ENCODE results near the gene GTF2A2. TPM values are rescaled to one million over a fixed set of nuclear protein-coding genes. Genes with fewer than 3 reads are reported as not detected.

Gene GTF2A2
- total RNA-seq, 1 experiment from 2014 or later = 93.7 TPM

GRCh38 chr15:59616379-59616778, 40.9 kb downstream of the GTF2A2 start:
- Mint-ChIP-seq H3K4me1 (ENCODE audit: low read depth, unreplicated experiment) (peaks cover 47% of the 10 kb centered on the region), H3K4me3 (ENCODE audit: low read depth, unreplicated experiment) (peak overlapping the region; percentile 10), H3K27me3 (ENCODE audit: unreplicated experiment) (no peaks in the 10 kb centered on the region), H3K27ac (ENCODE audit: unreplicated experiment) (peak overlapping the region; percentile 70), H3K36me3 (ENCODE audit: insufficient read depth, unreplicated experiment) (peaks cover 23% of the 10 kb centered on the region), H3K9me3 (ENCODE audit: low read depth, unreplicated experiment) (no peaks in the 10 kb centered on the region)
- no TSS peak for BruUV-seq (replicated peaks)
- TF ChIP-seq CTCF (IDR thresholded peaks at IDR 0.05; ENCODE audit: unreplicated experiment) = peak; percentile 31
- CTCF ChIA-PET = interaction anchor here (1.3 to 3.6 kb wide), 7 partner anchors 22 to 87 kb away, joined by 3 to 81 read pairs (median 7); no protein-coding TSS in a partner anchor
- intact Hi-C loops (cut with micrococcal nuclease; ENCODE audit: unreplicated experiment) = loop anchor here (1.0 to 2.0 kb wide), 2 partner anchors 46 to 83 kb away; no protein-coding TSS in a partner anchor
- peak; percentile 50 for DNase-seq

DNA sequence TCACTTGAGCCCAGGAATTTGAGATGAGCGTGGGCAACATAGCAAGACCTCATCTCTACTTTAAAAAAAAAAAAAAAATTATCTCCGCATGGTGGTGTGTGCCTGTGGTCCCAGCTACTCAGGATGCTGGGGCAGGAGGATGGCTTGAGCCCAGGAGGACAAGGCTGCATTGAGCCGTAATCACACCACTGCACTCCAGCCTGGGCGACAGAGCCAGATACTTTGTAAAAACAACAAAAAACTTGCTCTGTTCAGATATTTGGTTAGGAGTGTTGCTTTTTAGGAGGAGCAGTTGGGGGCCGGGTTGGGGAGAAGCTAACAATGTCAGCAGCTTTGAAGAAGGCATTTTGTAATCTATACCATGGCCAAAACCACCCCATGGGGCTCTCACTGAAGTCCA, 41.7 kb downstream of the GTF2A2 start:
- intact Hi-C loops (cut with micrococcal nuclease; ENCODE audit: unreplicated experiment) = loop anchor here (1.0 to 2.0 kb wide), 2 partner anchors 45 to 82 kb away; no protein-coding TSS in a partner anchor
- Mint-ChIP-seq H3K4me1 (ENCODE audit: low read depth, unreplicated experiment) (peaks cover 54% of the 10 kb centered on the region), H3K4me3 (ENCODE audit: low read depth, unreplicated experiment) (peak overlapping the region; percentile 10), H3K36me3 (ENCODE audit: insufficient read depth, unreplicated experiment) (peaks cover 28% of the 10 kb centered on the region), H3K27me3 (ENCODE audit: unreplicated experiment) (peaks cover 6% of the 10 kb centered on the region), H3K9me3 (ENCODE audit: low read depth, unreplicated experiment) (peaks cover 3% of the 10 kb centered on the region), H3K27ac (ENCODE audit: unreplicated experiment) (peak overlapping the region; percentile 70)
- no TSS peak for BruUV-seq (replicated peaks)
- DNase-seq = no peak
- CTCF ChIA-PET = interaction anchor here (1.5 to 3.6 kb wide), 4 partner anchors 62 to 86 kb away, joined by 7 to 81 read pairs (median 14); no protein-coding TSS in a partner anchor
- no peak for TF ChIP-seq CTCF (IDR thresholded peaks at IDR 0.05; ENCODE audit: unreplicated experiment)

DNA sequence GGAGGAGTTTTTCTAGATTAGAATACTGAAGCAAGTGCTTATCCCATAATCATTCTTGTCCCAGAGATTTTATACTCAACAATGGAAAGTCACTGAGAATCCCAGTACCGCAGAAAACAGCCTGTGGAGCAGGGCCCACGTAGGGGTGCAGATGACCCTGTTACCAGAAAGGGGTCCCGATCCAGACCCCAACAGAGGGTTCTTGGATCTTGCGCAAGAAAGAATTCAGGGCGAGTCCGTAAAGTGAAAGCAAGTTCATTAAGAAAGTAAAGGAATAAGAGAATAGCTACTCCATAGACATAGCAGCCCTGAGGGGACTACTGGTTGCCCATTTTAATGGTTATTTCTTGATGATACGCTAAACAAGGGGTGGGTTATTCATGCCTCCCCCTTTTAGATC, 43.2 kb downstream of the GTF2A2 start:
- Mint-ChIP-seq H3K4me1 (ENCODE audit: low read depth, unreplicated experiment) (peaks cover 61% of the 10 kb centered on the region), H3K27ac (ENCODE audit: unreplicated experiment) (no peak overlapping the region), H3K9me3 (ENCODE audit: low read depth, unreplicated experiment) (peaks cover 7% of the 10 kb centered on the region), H3K4me3 (ENCODE audit: low read depth, unreplicated experiment) (no peak overlapping the region), H3K27me3 (ENCODE audit: unreplicated experiment) (peaks cover 7% of the 10 kb centered on the region), H3K36me3 (ENCODE audit: insufficient read depth, unreplicated experiment) (peaks cover 23% of the 10 kb centered on the region)
- CTCF ChIA-PET = interaction anchor here (3.6 kb wide), 1 partner anchor 82 kb away, joined by 81 read pairs; no protein-coding TSS in a partner anchor
- BruUV-seq (replicated peaks) = no TSS peak
- TF ChIP-seq CTCF (IDR thresholded peaks at IDR 0.05; ENCODE audit: unreplicated experiment) = no peak
- intact Hi-C loops (cut with micrococcal nuclease; ENCODE audit: unreplicated experiment) = no loop called here
- DNase-seq = no peak

DNA sequence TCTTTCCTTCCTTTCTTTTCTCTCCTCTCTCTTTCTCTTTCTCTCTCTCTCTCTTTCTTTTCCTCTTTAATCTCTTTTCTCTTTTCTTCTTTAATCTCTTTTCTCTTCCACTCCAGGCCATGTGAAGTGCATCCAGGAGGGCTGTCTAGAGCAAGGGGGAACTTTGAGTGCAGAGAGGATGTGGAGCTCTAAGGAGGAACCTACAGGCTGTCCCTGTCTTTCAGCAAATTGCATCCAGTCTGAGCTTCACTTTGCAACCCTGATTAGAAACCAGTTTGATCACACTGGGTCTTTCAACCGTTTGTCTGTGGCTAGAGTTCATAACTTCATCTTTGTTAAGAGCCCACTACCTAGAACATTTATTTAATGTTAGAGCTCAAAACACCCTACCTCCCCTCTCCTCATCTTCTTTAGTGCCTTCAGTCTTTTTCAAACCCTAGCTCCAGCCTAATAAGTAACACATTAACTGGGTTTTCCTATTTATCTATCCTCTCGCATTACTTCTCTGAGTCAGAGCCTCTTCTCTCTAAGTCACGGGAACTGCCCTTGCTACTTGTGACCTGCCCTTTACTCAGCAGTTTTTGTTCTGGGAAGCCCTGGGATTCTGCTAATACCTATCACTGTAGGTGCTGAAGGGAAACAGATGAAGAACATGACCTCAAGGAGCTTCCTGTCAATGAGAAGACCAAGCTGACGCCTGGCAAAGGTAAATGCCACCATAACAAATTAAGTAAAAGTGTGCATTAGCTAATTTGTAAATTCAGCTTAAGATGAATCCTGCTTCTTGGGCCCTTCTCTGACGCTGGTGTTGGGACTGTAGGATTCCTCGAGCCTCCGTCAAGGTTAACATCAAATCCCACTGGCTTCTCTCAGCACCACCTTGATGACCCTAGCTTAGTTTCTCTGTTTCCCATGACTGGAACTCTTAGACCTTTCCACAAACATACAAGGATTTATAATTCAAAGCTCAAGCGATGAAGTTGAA, 45.7 kb downstream of the GTF2A2 start, which contains the start of gene GCNT3:
TSS of gene GCNT3 (plus strand) at position 508 of the 985 bp plus-strand sequence. CDS start 6,456 bp downstream, outside the sequence.
- peaks cover 7% of the 10 kb centered on the region for H3K27me3 Mint-ChIP-seq (ENCODE audit: unreplicated experiment)
- H3K27ac Mint-ChIP-seq (ENCODE audit: unreplicated experiment) = peak within 1 kb of the TSS; percentile 98
- intact Hi-C loops (cut with micrococcal nuclease; ENCODE audit: unreplicated experiment) = loop anchor here (2.0 kb wide), 1 partner anchor 17 kb away; no protein-coding TSS in a partner anchor
- H3K4me3 Mint-ChIP-seq (ENCODE audit: low read depth, unreplicated experiment) = peak within 1 kb of the TSS; percentile 60
- peaks cover 7% of the 10 kb centered on the region for H3K9me3 Mint-ChIP-seq (ENCODE audit: low read depth, unreplicated experiment)
- DNase-seq = peak; percentile 65
- TSS peak; percentile 77 for BruUV-seq (replicated peaks)
- no peak for TF ChIP-seq CTCF (IDR thresholded peaks at IDR 0.05; ENCODE audit: unreplicated experiment)
- peaks cover 61% of the 10 kb centered on the region for H3K4me1 Mint-ChIP-seq (ENCODE audit: low read depth, unreplicated experiment)
- H3K36me3 Mint-ChIP-seq (ENCODE audit: insufficient read depth, unreplicated experiment) = peaks cover 22% of the 10 kb centered on the region
- CTCF ChIA-PET = interaction anchor here (0.6 to 2.0 kb wide), 12 partner anchors 17 to 862 kb away, joined by 3 to 29 read pairs (median 4); no protein-coding TSS in a partner anchor

Measured in Calu3 (cell line).